Measurements from ENCODE around the gene DYNC2H1.
"Not testable (repeated sequence)": the region's sequence is repeated elsewhere in the genome, so short reads cannot be mapped to it uniquely, and the experiment has no call there.

Gene DYNC2H1

GRCh38 chr11:103372906-103373305 is 263.7 kb downstream of the DYNC2H1 start:
- DNase-seq, result no peak

GRCh38 chr11:103374227-103374626 is 265.0 kb downstream of the DYNC2H1 start:
- not testable (repeated sequence) for DNase-seq

- DNase-seq, result no peak
These were observed 269.7 kb downstream of the DYNC2H1 start for GRCh38 chr11:103378931-103379330.

- no peak for DNase-seq
These were observed 270.8 kb downstream of the DYNC2H1 start for GRCh38 chr11:103380031-103380430.

- no peak for DNase-seq
These were observed 275.4 kb downstream of the DYNC2H1 start for GRCh38 chr11:103384652-103385051.

- no peak for DNase-seq
These were observed 286.4 kb downstream of the DYNC2H1 start for GRCh38 chr11:103395612-103396011.

- no peak for DNase-seq
These were observed 287.0 kb downstream of the DYNC2H1 start for GRCh38 chr11:103396237-103396636.

GRCh38 chr11:103397369-103397768 is 288.1 kb downstream of the DYNC2H1 start:
- no peak for DNase-seq

GRCh38 chr11:103398829-103399228 is 289.6 kb downstream of the DYNC2H1 start:
- no peak for DNase-seq

GRCh38 chr11:103406357-103406756 is 297.1 kb downstream of the DYNC2H1 start:
- no peak for DNase-seq

GRCh38 chr11:103407641-103408040 is 298.4 kb downstream of the DYNC2H1 start:
- no peak for DNase-seq

- DNase-seq, result no peak
These were observed 304.2 kb downstream of the DYNC2H1 start for GRCh38 chr11:103413266-103413888.

GRCh38 chr11:103418014-103418413 is 308.8 kb downstream of the DYNC2H1 start:
- no peak for DNase-seq

GRCh38 chr11:103420593-103420992 is 311.4 kb downstream of the DYNC2H1 start:
- DNase-seq, result no peak

GRCh38 chr11:103433386-103434072 is 324.3 kb downstream of the DYNC2H1 start:
- DNase-seq, result no peak

GRCh38 chr11:103434073-103434411 is 324.8 kb downstream of the DYNC2H1 start:
- DNase-seq, result no peak

- DNase-seq, result no peak
These were observed 327.0 kb downstream of the DYNC2H1 start for GRCh38 chr11:103436131-103436770.

GRCh38 chr11:103441021-103441420 is 331.8 kb downstream of the DYNC2H1 start:
- DNase-seq, result no peak

GRCh38 chr11:103448966-103449365 is 339.7 kb downstream of the DYNC2H1 start:
- DNase-seq, result no peak

GRCh38 chr11:103450241-103450640 is 341.0 kb downstream of the DYNC2H1 start:
- no peak for DNase-seq

- DNase-seq, result no peak
These were observed 343.9 kb downstream of the DYNC2H1 start for GRCh38 chr11:103453126-103453525.

GRCh38 chr11:103453915-103454709 is 344.9 kb downstream of the DYNC2H1 start:
- DNase-seq, result no peak

GRCh38 chr11:103464420-103464819 is 355.2 kb downstream of the DYNC2H1 start:
- no peak for DNase-seq
